ENCODE results near the gene PKN3.

Gene PKN3

DNA sequence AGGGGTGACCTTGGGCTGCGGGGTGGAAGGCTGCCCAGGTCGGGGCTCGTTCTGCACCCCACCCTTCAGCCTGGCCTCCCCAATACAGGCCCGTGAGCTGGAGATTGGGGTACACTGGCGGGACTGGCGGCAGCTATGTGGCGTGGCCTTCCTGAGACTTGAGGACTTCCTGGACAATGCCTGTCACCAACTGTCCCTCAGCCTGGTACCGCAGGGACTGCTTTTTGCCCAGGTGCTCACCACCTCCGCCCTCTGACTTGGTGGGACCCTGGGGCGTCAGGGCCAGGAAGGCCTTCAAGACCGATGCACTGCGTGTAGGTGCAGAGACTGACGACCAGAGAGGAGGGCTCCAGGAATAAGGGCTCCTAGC lies 11.1 kb downstream of the PKN3 start:
- H3K9me3 ChIP-seq (ENCODE audit: low read length), result no peaks in the 10 kb centered on the region
- TF ChIP-seq CTCF (IDR thresholded peaks at IDR 0.05; ENCODE audit: low read length) (no peak), EZH2 (IDR thresholded peaks at IDR 0.05; ENCODE audit: borderline replicate concordance, low read length) (no peak)
- no peaks in the 10 kb centered on the region for H3K79me2 ChIP-seq (ENCODE audit: insufficient read depth, low read length)
- H2AFZ ChIP-seq (ENCODE audit: low read length), result no peak overlapping the region
- no peak overlapping the region for H3K9ac ChIP-seq (ENCODE audit: low read length)
- H4K20me1 ChIP-seq (ENCODE audit: insufficient read depth, low read length), result no peaks in the 10 kb centered on the region
- H3K36me3 ChIP-seq (ENCODE audit: insufficient read depth, low read length), result peaks cover 35% of the 10 kb centered on the region
- H3K4me2 ChIP-seq (ENCODE audit: low read length), result no peak overlapping the region
- no peaks in the 10 kb centered on the region for H3K27me3 ChIP-seq (ENCODE audit: insufficient read depth, low read length)
- H3K4me3 ChIP-seq (ENCODE audit: low read depth, low read length, poor library complexity, severe bottlenecking), result no peak overlapping the region
- no peaks in the 10 kb centered on the region for H3K9me2 ChIP-seq (ENCODE audit: low read depth, low read length)
- H3K27ac ChIP-seq (ENCODE audit: low read depth, low read length, poor library complexity, severe bottlenecking), result no peak overlapping the region
- H3K4me1 ChIP-seq (ENCODE audit: insufficient read depth, low read length, severe bottlenecking), result no peaks in the 10 kb centered on the region
- no peaks in the 10 kb centered on the region for H3F3A ChIP-seq (ENCODE audit: insufficient read depth, low read length)

DNA sequence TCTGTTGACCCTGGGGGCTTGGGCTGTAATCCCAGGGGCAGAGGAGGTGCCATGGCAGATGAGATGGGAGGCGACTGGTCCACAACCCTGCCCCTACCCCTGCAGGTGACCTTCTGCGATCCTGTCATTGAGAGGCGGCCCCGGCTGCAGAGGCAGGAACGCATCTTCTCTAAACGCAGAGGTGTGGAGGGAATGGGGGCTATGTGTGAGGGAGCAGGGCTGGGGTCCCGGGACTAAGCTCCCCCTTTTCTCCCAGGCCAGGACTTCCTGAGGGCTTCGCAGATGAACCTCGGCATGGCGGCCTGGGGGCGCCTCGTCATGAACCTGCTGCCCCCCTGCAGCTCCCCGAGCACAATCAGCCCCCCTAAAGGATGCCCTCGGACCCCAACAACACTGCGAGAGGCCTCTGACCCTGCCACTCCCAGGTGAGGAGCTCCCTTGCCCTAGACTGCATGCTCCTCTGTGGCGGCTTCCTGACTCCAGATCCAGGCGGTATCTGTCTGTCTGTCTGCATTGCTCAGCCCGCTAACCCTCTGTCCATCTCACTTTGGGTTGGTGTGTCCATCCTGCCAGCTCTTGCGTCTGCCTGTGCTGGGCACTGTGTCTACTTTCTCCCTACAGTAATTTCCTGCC lies 11.8 kb downstream of the PKN3 start:
- Histone ChIP-seq H3K4me1 (ENCODE audit: insufficient read depth, low read length, severe bottlenecking) (no peaks in the 10 kb centered on the region), H3K27ac (ENCODE audit: low read depth, low read length, poor library complexity, severe bottlenecking) (no peak overlapping the region), H4K20me1 (ENCODE audit: insufficient read depth, low read length) (no peaks in the 10 kb centered on the region), H3K36me3 (ENCODE audit: insufficient read depth, low read length) (peaks cover 31% of the 10 kb centered on the region; the same call in 1 of the 2 replicates), H3F3A (ENCODE audit: insufficient read depth, low read length) (no peaks in the 10 kb centered on the region), H3K9me2 (ENCODE audit: low read depth, low read length) (no peaks in the 10 kb centered on the region), H3K4me3 (ENCODE audit: low read depth, low read length, poor library complexity, severe bottlenecking) (no peak overlapping the region), H3K9me3 (ENCODE audit: low read length) (no peaks in the 10 kb centered on the region), H2AFZ (ENCODE audit: low read length) (no peak overlapping the region), H3K79me2 (ENCODE audit: insufficient read depth, low read length) (no peaks in the 10 kb centered on the region), H3K27me3 (ENCODE audit: insufficient read depth, low read length) (no peaks in the 10 kb centered on the region), H3K4me2 (ENCODE audit: low read length) (no peak overlapping the region), H3K9ac (ENCODE audit: low read length) (no peak overlapping the region)
- TF ChIP-seq CTCF (IDR thresholded peaks at IDR 0.05; ENCODE audit: low read length), result no peak
- TF ChIP-seq EZH2 (IDR thresholded peaks at IDR 0.05; ENCODE audit: borderline replicate concordance, low read length), result no peak

- Histone ChIP-seq H3K79me2 (ENCODE audit: insufficient read depth, low read length) (no peaks in the 10 kb centered on the region), H3K27me3 (ENCODE audit: insufficient read depth, low read length) (no peaks in the 10 kb centered on the region), H4K20me1 (ENCODE audit: insufficient read depth, low read length) (no peaks in the 10 kb centered on the region), H3K9me3 (ENCODE audit: low read length) (no peaks in the 10 kb centered on the region), H3K36me3 (ENCODE audit: insufficient read depth, low read length) (peaks cover 37% of the 10 kb centered on the region; the same call in 1 of the 2 replicates), H2AFZ (ENCODE audit: low read length) (no peak overlapping the region), H3K27ac (ENCODE audit: low read depth, low read length, poor library complexity, severe bottlenecking) (no peak overlapping the region), H3K4me2 (ENCODE audit: low read length) (no peak overlapping the region), H3K4me1 (ENCODE audit: insufficient read depth, low read length, severe bottlenecking) (no peaks in the 10 kb centered on the region), H3K9me2 (ENCODE audit: low read depth, low read length) (no peaks in the 10 kb centered on the region), H3F3A (ENCODE audit: insufficient read depth, low read length) (no peaks in the 10 kb centered on the region), H3K4me3 (ENCODE audit: low read depth, low read length, poor library complexity, severe bottlenecking) (no peak overlapping the region), H3K9ac (ENCODE audit: low read length) (no peak overlapping the region)
- TF ChIP-seq EZH2 (IDR thresholded peaks at IDR 0.05; ENCODE audit: borderline replicate concordance, low read length) (no peak), CTCF (IDR thresholded peaks at IDR 0.05; ENCODE audit: low read length) (no peak)
Measured at GRCh38 chr9:128714586-128715435, 12.5 kb downstream of the PKN3 start.

Measured in OCI-LY1 (cell line).